Activated CD4-positive, CD25-positive, alpha-beta regulatory T cell treated with anti-CD3 and anti-CD28 coated beads, Interleukin-2, amount 50 U/mL, for 16 hours (primary cell): ENCODE results near the gene MTF2.
"Not testable (repeated sequence)": the region's sequence is repeated elsewhere in the genome, so short reads cannot be mapped to it uniquely, and the experiment has no call there.

ENCODE experiments used
- DNase-seq: peaks from one replicate; pipeline ENCODE4 v3.0.0-alpha.2; 2020; ENCODE audit warnings: low read depth, low spot score

Gene MTF2

GRCh38 chr1:93078986-93079654, at the start of gene MTF2:
Gene MTF2, plus strand, starts transcription at chr1:93079283. Its CDS starts 244 bp downstream, at chr1:93079527.
- DNase-seq = peak; percentile 88

GRCh38 chr1:93029317-93029716, 49.8 kb upstream of the MTF2 start:
- DNase-seq = no peak

- not testable (repeated sequence) for DNase-seq
Observed at GRCh38 chr1:93030191-93030590, 48.9 kb upstream of the MTF2 start.

GRCh38 chr1:93031711-93032110, 47.4 kb upstream of the MTF2 start:
- DNase-seq = no peak

GRCh38 chr1:93033029-93033428, 46.1 kb upstream of the MTF2 start:
- DNase-seq = no peak

GRCh38 chr1:93033785-93034184, 45.3 kb upstream of the MTF2 start:
- DNase-seq = no peak

- DNase-seq = no peak
Observed at GRCh38 chr1:93034397-93034796, 44.7 kb upstream of the MTF2 start.

- no peak for DNase-seq
Observed at GRCh38 chr1:93036672-93037071, 42.4 kb upstream of the MTF2 start.

GRCh38 chr1:93042187-93043056, 36.7 kb upstream of the MTF2 start:
- DNase-seq = peak; percentile 12

- DNase-seq = no peak
Observed at GRCh38 chr1:93043057-93043557, 36.0 kb upstream of the MTF2 start.

- DNase-seq = no peak
Observed at GRCh38 chr1:93047618-93048017, 31.5 kb upstream of the MTF2 start.

GRCh38 chr1:93051961-93052360, 27.1 kb upstream of the MTF2 start:
- no peak for DNase-seq

GRCh38 chr1:93056214-93056613, 22.9 kb upstream of the MTF2 start:
- DNase-seq = no peak

GRCh38 chr1:93056649-93057048, 22.4 kb upstream of the MTF2 start:
- no peak for DNase-seq

GRCh38 chr1:93061895-93062792, 16.9 kb upstream of the MTF2 start:
- no peak for DNase-seq

- no peak for DNase-seq
Observed at GRCh38 chr1:93076268-93076667, 2.8 kb upstream of the MTF2 start.

GRCh38 chr1:93078203-93078602, 880 bp upstream of the MTF2 start:
- DNase-seq = no peak

GRCh38 chr1:93078638-93078985, 471 bp upstream of the MTF2 start:
- no peak for DNase-seq

GRCh38 chr1:93079685-93080141, 630 bp downstream of the MTF2 start:
- DNase-seq = no peak

GRCh38 chr1:93080179-93080823, 1.2 kb downstream of the MTF2 start:
- DNase-seq = no peak

GRCh38 chr1:93081716-93082115, 2.6 kb downstream of the MTF2 start:
- no peak for DNase-seq
